Calu3 (cell line): ENCODE measurements around the gene RNF31. TPM values are rescaled to one million over a fixed set of nuclear protein-coding genes. Genes with fewer than 3 reads are reported as not detected.

Experiments
- BruUV-seq: library from RNA; stranded (reverse); fragments of 400-500 nt; replicated peaks from 2 replicates; lab custom pipeline; 2021; lab: Mats Ljungman, UMichigan
- CTCF ChIA-PET: fragments of 300-600 bp; sonication (Branson Sonifier 250); formaldehyde crosslinking; loops from one replicate; lab custom pipeline; 2022; ENCODE audit warnings: antibody characterized with exemption; lab: Charles Lee
- DNase-seq: peaks from one replicate; pipeline ENCODE4 v3.0.0; 2022
- H3K27ac Mint-ChIP-seq: one replicate; pipeline ENCODE4 v1.8.0; 2022; ENCODE audit warnings: mixed read lengths; ENCODE audit not compliant: unreplicated experiment
- H3K27me3 Mint-ChIP-seq: one replicate; pipeline ENCODE4 v1.8.0; 2022; ENCODE audit warnings: mixed read lengths; ENCODE audit not compliant: unreplicated experiment
- H3K36me3 Mint-ChIP-seq: one replicate; pipeline ENCODE4 v1.8.0; 2022; ENCODE audit warnings: mild to moderate bottlenecking, moderate library complexity, mixed read lengths; ENCODE audit not compliant: insufficient read depth, unreplicated experiment
- H3K4me1 Mint-ChIP-seq: one replicate; pipeline ENCODE4 v1.8.0; 2022; ENCODE audit warnings: mild to moderate bottlenecking, low read depth, mixed read lengths; ENCODE audit not compliant: unreplicated experiment
- H3K4me3 Mint-ChIP-seq: one replicate; pipeline ENCODE4 v1.8.0; 2022; ENCODE audit warnings: mild to moderate bottlenecking, low read depth, moderate library complexity, mixed read lengths; ENCODE audit not compliant: unreplicated experiment
- H3K9me3 Mint-ChIP-seq: one replicate; pipeline ENCODE4 v1.8.0; 2022; ENCODE audit warnings: low read depth, mixed read lengths; ENCODE audit not compliant: unreplicated experiment
- intact Hi-C: fragments of 100-400 bp; cut with micrococcal nuclease; formaldehyde crosslinking; loops from one replicate; pipeline ENCODE4 v1.10.0; 2022; ENCODE audit not compliant: unreplicated experiment
- total RNA-seq: library from RNA; stranded (reverse); gene quantifications from 2 replicates; pipeline ENCODE4 v1.2.3, GENCODE V29; 2022
- TF ChIP-seq, protein P1 (sequence below): fragments of 200-600 bp; IDR thresholded peaks from one replicate; pipeline ENCODE4 v1.8.0; 2022; ENCODE audit warnings: antibody characterized with exemption; ENCODE audit not compliant: unreplicated experiment

Gene RNF31
- total RNA-seq, 1 experiment from 2014 or later: 103 TPM

DNA sequence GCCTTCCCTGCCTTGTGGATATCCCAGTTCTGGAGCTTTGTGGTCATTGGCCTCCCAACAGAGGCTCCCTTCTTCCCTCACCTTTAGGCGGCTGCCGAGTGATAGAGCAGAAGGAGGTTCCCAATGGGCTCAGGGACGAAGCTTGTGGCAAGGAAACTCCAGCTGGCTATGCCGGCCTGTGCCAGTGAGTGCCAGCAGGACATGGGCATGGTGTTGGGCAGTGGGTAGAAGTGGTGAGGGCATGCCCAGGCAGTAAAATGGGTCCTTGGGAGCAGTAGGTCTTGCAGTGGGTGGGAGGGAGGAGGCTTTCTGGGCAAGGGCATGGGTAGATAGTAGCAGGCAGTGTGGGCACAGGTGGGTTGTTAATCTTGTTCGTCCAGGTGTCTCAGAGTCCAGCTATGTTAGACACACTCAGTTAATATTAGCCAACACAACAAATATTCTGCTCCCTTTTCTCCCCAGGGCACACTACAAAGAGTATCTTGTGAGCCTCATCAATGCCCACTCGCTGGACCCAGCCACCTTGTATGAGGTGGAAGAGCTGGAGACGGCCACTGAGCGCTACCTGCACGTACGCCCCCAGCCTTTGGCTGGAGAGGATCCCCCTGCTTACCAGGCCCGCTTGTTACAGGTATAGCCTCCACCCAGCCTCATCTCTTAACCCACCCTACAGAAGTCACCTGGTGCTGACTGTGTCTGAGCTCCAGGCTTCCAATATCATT is 12.6 kb downstream of the RNF31 start:
- no peaks in the 10 kb centered on the region for H3K27me3 Mint-ChIP-seq
- H3K9me3 Mint-ChIP-seq: no peaks in the 10 kb centered on the region
- peaks cover 15% of the 10 kb centered on the region for H3K4me1 Mint-ChIP-seq
- CTCF ChIA-PET: interaction anchor here (0.6 to 2.4 kb wide), 6 partner anchors 13 to 83 kb away, joined by 3 to 14 read pairs (median 4); partner anchors contain the start of genes PCK2 and RNF31
- peak overlapping the region; percentile 76 for H3K4me3 Mint-ChIP-seq
- peak overlapping the region; percentile 86 for H3K27ac Mint-ChIP-seq
- intact Hi-C loops: loop anchor here (2.0 kb wide), 2 partner anchors 13 to 45 kb away; partner anchors contain the start of genes DCAF11, NRL, PSME2 and RNF31
- DNase-seq: no peak
- TF ChIP-seq, protein P1, sequence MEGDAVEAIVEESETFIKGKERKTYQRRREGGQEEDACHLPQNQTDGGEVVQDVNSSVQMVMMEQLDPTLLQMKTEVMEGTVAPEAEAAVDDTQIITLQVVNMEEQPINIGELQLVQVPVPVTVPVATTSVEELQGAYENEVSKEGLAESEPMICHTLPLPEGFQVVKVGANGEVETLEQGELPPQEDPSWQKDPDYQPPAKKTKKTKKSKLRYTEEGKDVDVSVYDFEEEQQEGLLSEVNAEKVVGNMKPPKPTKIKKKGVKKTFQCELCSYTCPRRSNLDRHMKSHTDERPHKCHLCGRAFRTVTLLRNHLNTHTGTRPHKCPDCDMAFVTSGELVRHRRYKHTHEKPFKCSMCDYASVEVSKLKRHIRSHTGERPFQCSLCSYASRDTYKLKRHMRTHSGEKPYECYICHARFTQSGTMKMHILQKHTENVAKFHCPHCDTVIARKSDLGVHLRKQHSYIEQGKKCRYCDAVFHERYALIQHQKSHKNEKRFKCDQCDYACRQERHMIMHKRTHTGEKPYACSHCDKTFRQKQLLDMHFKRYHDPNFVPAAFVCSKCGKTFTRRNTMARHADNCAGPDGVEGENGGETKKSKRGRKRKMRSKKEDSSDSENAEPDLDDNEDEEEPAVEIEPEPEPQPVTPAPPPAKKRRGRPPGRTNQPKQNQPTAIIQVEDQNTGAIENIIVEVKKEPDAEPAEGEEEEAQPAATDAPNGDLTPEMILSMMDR: no peak
- BruUV-seq: no TSS peak
- peaks cover 66% of the 10 kb centered on the region for H3K36me3 Mint-ChIP-seq

DNA sequence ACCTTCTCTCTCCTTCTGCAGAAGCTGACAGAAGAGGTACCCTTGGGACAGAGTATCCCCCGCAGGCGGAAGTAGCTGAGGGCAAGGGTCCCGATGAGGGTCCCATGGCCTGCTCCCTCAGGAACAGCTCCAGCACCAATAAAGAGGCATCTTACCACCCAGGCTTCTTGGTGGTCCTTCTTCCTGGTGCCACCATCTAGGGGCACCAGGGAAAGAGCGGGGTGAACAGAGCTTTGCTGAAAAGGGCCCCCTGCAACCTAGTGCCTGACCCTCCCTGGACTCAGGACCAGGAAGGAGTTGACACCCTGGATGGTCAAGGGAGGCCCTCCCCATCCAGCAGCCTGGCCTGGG is 13.2 kb downstream of the RNF31 start:
- Mint-ChIP-seq H3K4me3 (peak overlapping the region; percentile 76), H3K4me1 (peaks cover 15% of the 10 kb centered on the region), H3K27ac (peak overlapping the region; percentile 86), H3K27me3 (no peaks in the 10 kb centered on the region), H3K36me3 (peaks cover 65% of the 10 kb centered on the region), H3K9me3 (no peaks in the 10 kb centered on the region)
- intact Hi-C loops: loop anchor here (2.0 kb wide), 2 partner anchors 14 to 46 kb away; partner anchors contain the start of genes DCAF11, NRL, PSME2 and RNF31
- TF ChIP-seq, protein P1: no peak
- CTCF ChIA-PET: interaction anchor here (1.2 to 2.4 kb wide), 11 partner anchors 14 to 102 kb away, joined by 3 to 24 read pairs (median 7); partner anchors contain the start of genes DCAF11, EMC9, NRL and PCK2
- no TSS peak for BruUV-seq
- DNase-seq: no peak

DNA sequence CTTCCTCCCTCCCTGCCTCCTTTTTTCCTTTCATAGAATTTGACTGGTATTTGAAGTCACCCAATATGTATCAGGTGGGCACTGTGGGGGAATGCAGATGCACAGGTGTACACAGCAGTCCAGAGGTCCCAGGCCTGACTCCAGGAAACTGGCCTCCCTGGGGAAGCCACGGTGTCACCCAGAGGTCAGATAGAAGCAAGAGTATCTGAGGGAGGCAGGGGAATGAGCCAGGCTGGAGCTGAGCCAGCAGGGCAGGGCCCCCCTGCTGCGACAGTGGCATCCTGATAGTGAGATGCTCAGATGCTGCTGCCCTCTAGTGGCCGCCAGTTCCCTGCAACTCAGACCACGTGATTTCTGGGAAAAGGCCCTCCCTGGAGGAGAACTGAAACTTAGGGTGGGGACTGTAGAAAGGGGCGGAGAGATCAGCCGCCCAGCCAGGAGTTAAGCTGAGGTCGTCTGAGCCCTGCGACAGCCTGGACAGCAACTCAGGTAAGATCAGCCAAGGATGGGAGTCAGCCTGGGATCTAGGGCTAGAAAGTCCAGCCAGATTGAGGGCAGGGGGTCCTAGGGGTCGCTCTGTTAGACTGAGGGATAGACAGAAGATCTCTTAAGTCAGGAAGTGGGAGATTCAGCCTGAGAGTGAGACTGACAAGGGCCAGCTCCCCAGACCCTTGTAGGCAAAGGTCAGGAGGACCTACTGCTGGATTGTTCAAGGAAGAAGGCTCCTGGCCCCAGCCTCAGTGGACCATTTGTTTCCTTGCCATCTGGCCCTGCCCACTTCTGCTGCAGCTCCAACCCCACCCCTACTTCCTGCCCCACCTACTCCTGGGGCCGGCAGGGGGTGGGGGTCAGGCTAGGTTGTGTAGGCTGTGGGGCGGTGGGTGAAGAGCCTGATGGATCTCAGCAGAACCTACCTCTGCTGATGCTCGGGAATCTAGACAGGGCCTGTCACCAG is 13.8 kb downstream of the RNF31 start, which contains the start of gene IRF9:
TSS of gene IRF9 (plus strand) at position 416 of the 955 bp plus-strand sequence. CDS start 880 bp downstream, outside the sequence.
- Mint-ChIP-seq H3K9me3 (no peaks in the 10 kb centered on the region), H3K36me3 (peaks cover 58% of the 10 kb centered on the region), H3K27ac (peak within 1 kb of the TSS; percentile 86), H3K4me3 (peak within 1 kb of the TSS; percentile 76), H3K4me1 (peaks cover 15% of the 10 kb centered on the region), H3K27me3 (no peaks in the 10 kb centered on the region)
- CTCF ChIA-PET: interaction anchor here (0.7 to 2.4 kb wide), 12 partner anchors 14 to 103 kb away, joined by 3 to 24 read pairs (median 7); partner anchors contain the start of genes DCAF11, EMC9, NRL and PCK2
- TF ChIP-seq, protein P1: peak; percentile 75
- BruUV-seq: TSS peak; percentile 44
- DNase-seq: peak; percentile 96
- intact Hi-C loops: loop anchor here (2.0 kb wide), 2 partner anchors 14 to 46 kb away; partner anchors contain the start of genes DCAF11, NRL, PSME2 and RNF31

DNA sequence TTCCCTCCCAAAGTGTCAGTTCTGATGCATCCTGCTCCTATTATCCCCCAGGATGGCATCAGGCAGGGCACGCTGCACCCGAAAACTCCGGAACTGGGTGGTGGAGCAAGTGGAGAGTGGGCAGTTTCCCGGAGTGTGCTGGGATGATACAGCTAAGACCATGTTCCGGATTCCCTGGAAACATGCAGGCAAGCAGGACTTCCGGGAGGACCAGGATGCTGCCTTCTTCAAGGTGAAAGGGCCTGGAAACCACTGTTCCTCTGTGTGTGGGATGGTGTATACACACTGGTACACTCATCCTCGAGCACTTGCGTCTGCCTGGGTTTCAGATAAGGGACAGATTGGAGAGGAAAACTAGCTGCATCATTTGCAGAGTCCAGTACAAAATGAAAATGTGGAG is 14.8 kb downstream of the RNF31 start:
- no peaks in the 10 kb centered on the region for H3K9me3 Mint-ChIP-seq
- DNase-seq: no peak
- H3K4me3 Mint-ChIP-seq: peak overlapping the region; percentile 76
- H3K27me3 Mint-ChIP-seq: no peaks in the 10 kb centered on the region
- TF ChIP-seq, protein P1: no peak
- peak overlapping the region; percentile 86 for H3K27ac Mint-ChIP-seq
- no TSS peak for BruUV-seq
- CTCF ChIA-PET: interaction anchor here (1.3 to 2.4 kb wide), 3 partner anchors 15 to 72 kb away, joined by 4 to 24 read pairs (median 9); partner anchors contain the start of genes PSME1, PSME2 and RNF31
- intact Hi-C loops: no loop called here
- H3K36me3 Mint-ChIP-seq: peaks cover 65% of the 10 kb centered on the region
- peaks cover 15% of the 10 kb centered on the region for H3K4me1 Mint-ChIP-seq
